H9 (cell line): ENCODE measurements around the gene CDC25B. TPM values are rescaled to one million over a fixed set of nuclear protein-coding genes. Genes with fewer than 3 reads are reported as not detected.

Experiments used
- DNase-seq: peaks from one replicate; pipeline ENCODE4 v3.0.0-alpha.2; 2017
- H2AFZ ChIP-seq: one replicate; pipeline ENCODE4 v1.6.1; 2013; ENCODE audit warnings: mild to moderate bottlenecking, low read length, control low read depth, moderate library complexity
- H2AK5ac ChIP-seq: 2 replicates; pipeline ENCODE4 v1.6.1; 2013; ENCODE audit warnings: low read length, control low read depth, mixed read lengths; ENCODE audit not compliant: insufficient read length
- H2BK120ac ChIP-seq: one replicate; pipeline ENCODE4 v1.6.1; 2013; ENCODE audit warnings: low read depth, mild to moderate bottlenecking, low read length, control low read depth, inconsistent platforms; ENCODE audit not compliant: poor library complexity, severe bottlenecking
- H2BK12ac ChIP-seq: 2 replicates; pipeline ENCODE4 v1.6.1; 2013; ENCODE audit warnings: low read length, control low read depth, mixed read lengths, low read depth; ENCODE audit not compliant: insufficient read length
- H2BK15ac ChIP-seq: 2 replicates; pipeline ENCODE4 v1.6.1; 2013; ENCODE audit warnings: low read depth, low read length, control low read depth
- H2BK20ac ChIP-seq: one replicate; pipeline ENCODE4 v1.6.1; 2013; ENCODE audit warnings: low read depth, mild to moderate bottlenecking, low read length, control low read depth, inconsistent platforms; ENCODE audit not compliant: poor library complexity, severe bottlenecking
- H2BK5ac ChIP-seq: 2 replicates; pipeline ENCODE4 v1.6.1; 2013; ENCODE audit warnings: low read length, control low read depth, mixed read lengths; ENCODE audit not compliant: insufficient read length
- H3K14ac ChIP-seq: 2 replicates; pipeline ENCODE4 v1.6.1; 2013; ENCODE audit warnings: low read length, control low read depth; ENCODE audit not compliant: insufficient read depth
- H3K18ac ChIP-seq: 2 replicates; pipeline ENCODE4 v1.6.1; 2013; ENCODE audit warnings: low read depth, mild to moderate bottlenecking, mixed read lengths, low read length, control low read depth; ENCODE audit not compliant: insufficient read length
- H3K23ac ChIP-seq: 2 replicates; pipeline ENCODE4 v1.6.1; 2013; ENCODE audit warnings: low read length, control low read depth, mixed read lengths, low read depth; ENCODE audit not compliant: insufficient read length
- H3K23me2 ChIP-seq: 2 replicates; pipeline ENCODE4 v1.6.1; 2013; ENCODE audit warnings: low read depth, mild to moderate bottlenecking, mixed read lengths, low read length, control low read depth; ENCODE audit not compliant: insufficient read length, poor library complexity, severe bottlenecking
- H3K27ac ChIP-seq: 2 replicates; pipeline ENCODE4 v1.5.1; 2013; ENCODE audit warnings: low read length, control low read depth, mixed read lengths, low read depth; ENCODE audit not compliant: insufficient read length
- H3K27me3 ChIP-seq: 2 replicates; pipeline ENCODE4 v1.6.1; 2013; ENCODE audit warnings: low read length, control low read depth, inconsistent platforms; ENCODE audit not compliant: insufficient read depth
- H3K4ac ChIP-seq: 2 replicates; pipeline ENCODE4 v1.6.1; 2013; ENCODE audit warnings: low read depth, mild to moderate bottlenecking, control low read depth, inconsistent platforms, low read length, moderate library complexity
- H3K4me1 ChIP-seq: 2 replicates; pipeline ENCODE4 v1.6.1; 2013; ENCODE audit warnings: low read length, control low read depth, inconsistent platforms; ENCODE audit not compliant: insufficient read depth
- H3K4me2 ChIP-seq: 2 replicates; pipeline ENCODE4 v1.6.1; 2013; ENCODE audit warnings: low read length, control low read depth, mixed read lengths; ENCODE audit not compliant: insufficient read length, insufficient read depth
- H3K56ac ChIP-seq: 2 replicates; pipeline ENCODE4 v1.6.1; 2013; ENCODE audit warnings: low read depth, mild to moderate bottlenecking, mixed read lengths, low read length, control low read depth; ENCODE audit not compliant: insufficient read length
- H3K79me1 ChIP-seq: 2 replicates; pipeline ENCODE4 v1.6.1; 2013; ENCODE audit warnings: low read depth, mild to moderate bottlenecking, moderate library complexity, low read length, control low read depth, inconsistent platforms; ENCODE audit not compliant: insufficient read depth, poor library complexity, severe bottlenecking
- H3K79me2 ChIP-seq: 2 replicates; pipeline ENCODE4 v1.6.1; 2013; ENCODE audit warnings: low read length, control low read depth, inconsistent platforms; ENCODE audit not compliant: insufficient read depth
- H3K9ac ChIP-seq: 2 replicates; pipeline ENCODE4 v1.6.1; 2013; ENCODE audit warnings: low read length, control low read depth, mixed read lengths; ENCODE audit not compliant: insufficient read length; ENCODE audit errors: extremely low read depth
- H3K9me3 ChIP-seq: one replicate; pipeline ENCODE4 v1.6.1; 2013; ENCODE audit warnings: low read depth, low read length, inconsistent platforms; ENCODE audit not compliant: control insufficient read depth
- H3T11ph ChIP-seq: one replicate; pipeline ENCODE4 v1.6.1; 2013; ENCODE audit warnings: mild to moderate bottlenecking, low read length, control low read depth, inconsistent platforms
- H4K20me1 ChIP-seq: one replicate; pipeline ENCODE4 v1.6.1; 2013; ENCODE audit not compliant: control insufficient read depth, insufficient read length, insufficient read depth
- H4K5ac ChIP-seq: 2 replicates; pipeline ENCODE4 v1.6.1; 2013; ENCODE audit warnings: low read depth, mild to moderate bottlenecking, mixed read lengths, low read length, control low read depth; ENCODE audit not compliant: insufficient read length
- H4K8ac ChIP-seq: replicated peaks from 2 replicates; pipeline ENCODE4 v1.6.1; 2013; ENCODE audit warnings: low read length, control low read depth, mixed read lengths, low read depth; ENCODE audit not compliant: insufficient read length
- H4K91ac ChIP-seq: 2 replicates; pipeline ENCODE4 v1.6.1; 2013; ENCODE audit warnings: low read depth, mild to moderate bottlenecking, moderate library complexity, mixed read lengths, low read length, control low read depth; ENCODE audit not compliant: insufficient read length
- H3K27ac Mint-ChIP-seq, 3 experiments: 2 replicates in 2 of 3; 3 replicates in 1 of 3; pipeline ENCODE4 v1.8.0; 2020 to 2021; ENCODE audit warnings: mixed read lengths in 3 of 3, mild to moderate bottlenecking in 1 of 3, moderate library complexity in 1 of 3
- H3K27me3 Mint-ChIP-seq: 2 replicates; pipeline ENCODE4 v1.8.0; 2021; ENCODE audit warnings: low read depth, mild to moderate bottlenecking, moderate library complexity, mixed read lengths
- H3K36me3 Mint-ChIP-seq, 3 experiments: 2 replicates in 2 of 3; 3 replicates in 1 of 3; pipeline ENCODE4 v1.8.0; 2020 to 2021; ENCODE audit warnings: low read depth in 3 of 3, mixed read lengths in 3 of 3; ENCODE audit not compliant: insufficient read depth in 1 of 3
- H3K4me1 Mint-ChIP-seq, 2 experiments: 2 replicates each; pipeline ENCODE4 v1.8.0; 2020; ENCODE audit warnings: mixed read lengths in 2 of 2
- H3K4me3 Mint-ChIP-seq, 2 experiments: 2 replicates in 1 of 2; 3 replicates in 1 of 2; pipeline ENCODE4 v1.8.0; 2020 to 2021; ENCODE audit warnings: mild to moderate bottlenecking in 2 of 2, mixed read lengths in 2 of 2, moderate library complexity in 1 of 2
- H3K9me3 Mint-ChIP-seq, 2 experiments: 2 replicates in 1 of 2; 3 replicates in 1 of 2; pipeline ENCODE4 v1.8.0; 2020; ENCODE audit warnings: mild to moderate bottlenecking in 2 of 2, mixed read lengths in 2 of 2, moderate library complexity in 1 of 2
- WGBS: extraction: QIAGEN DNeasy Blood & Tissue Kit; methylation state at CpG from one replicate; pipeline ENCODE4 v1.1.7; 2013; ENCODE audit warnings: missing lambda C conversion rate, low lambda C conversion rate, mixed read lengths; ENCODE audit not compliant: insufficient read length; ENCODE audit errors: extremely low coverage; 5-methylcytosine and 5-hydroxymethylcytosine counted together
- total RNA-seq: library from RNA; stranded (reverse); gene quantifications from 2 replicates; pipeline ENCODE4 v1.2.1, GENCODE V29; 2021
- TF ChIP-seq, protein P1 (sequence below): fragments of 200-600 bp; sonication (generic); conservative IDR thresholded peaks from 3 replicates; pipeline ENCODE4 v1.8.0; 2021; ENCODE audit warnings: antibody characterized with exemption, mild to moderate bottlenecking

Gene CDC25B
- total RNA-seq, 1 experiment from 2014 or later = 24.0 TPM

- Histone ChIP-seq H4K5ac (no peak overlapping the region), H3K14ac (no peak overlapping the region), H3K27me3 (no peaks in the 10 kb centered on the region), H2BK120ac (no peak overlapping the region), H2AK5ac (no peak overlapping the region), H3T11ph (no peak overlapping the region), H4K8ac (no peak overlapping the region), H2AFZ (no peak overlapping the region), H3K23ac (no peak overlapping the region), H2BK15ac (no peak overlapping the region), H3K9ac (no peak overlapping the region), H3K4ac (no peak overlapping the region), H4K91ac (no peak overlapping the region), H3K79me1 (no peaks in the 10 kb centered on the region), H3K27ac (no peak overlapping the region), H3K23me2 (no peaks in the 10 kb centered on the region), H3K18ac (no peak overlapping the region), H3K4me1 (peaks cover 3% of the 10 kb centered on the region), H3K4me2 (no peak overlapping the region), H3K79me2 (no peaks in the 10 kb centered on the region), H4K20me1 (no peaks in the 10 kb centered on the region), H2BK12ac (no peak overlapping the region), H2BK5ac (no peak overlapping the region), H3K56ac (no peak overlapping the region), H3K9me3 (no peaks in the 10 kb centered on the region), H2BK20ac (no peak overlapping the region)
- no CpG with 5 or more reads among the region's 20 CpGs for WGBS
- TF ChIP-seq, protein P1, sequence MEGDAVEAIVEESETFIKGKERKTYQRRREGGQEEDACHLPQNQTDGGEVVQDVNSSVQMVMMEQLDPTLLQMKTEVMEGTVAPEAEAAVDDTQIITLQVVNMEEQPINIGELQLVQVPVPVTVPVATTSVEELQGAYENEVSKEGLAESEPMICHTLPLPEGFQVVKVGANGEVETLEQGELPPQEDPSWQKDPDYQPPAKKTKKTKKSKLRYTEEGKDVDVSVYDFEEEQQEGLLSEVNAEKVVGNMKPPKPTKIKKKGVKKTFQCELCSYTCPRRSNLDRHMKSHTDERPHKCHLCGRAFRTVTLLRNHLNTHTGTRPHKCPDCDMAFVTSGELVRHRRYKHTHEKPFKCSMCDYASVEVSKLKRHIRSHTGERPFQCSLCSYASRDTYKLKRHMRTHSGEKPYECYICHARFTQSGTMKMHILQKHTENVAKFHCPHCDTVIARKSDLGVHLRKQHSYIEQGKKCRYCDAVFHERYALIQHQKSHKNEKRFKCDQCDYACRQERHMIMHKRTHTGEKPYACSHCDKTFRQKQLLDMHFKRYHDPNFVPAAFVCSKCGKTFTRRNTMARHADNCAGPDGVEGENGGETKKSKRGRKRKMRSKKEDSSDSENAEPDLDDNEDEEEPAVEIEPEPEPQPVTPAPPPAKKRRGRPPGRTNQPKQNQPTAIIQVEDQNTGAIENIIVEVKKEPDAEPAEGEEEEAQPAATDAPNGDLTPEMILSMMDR = no peak
- H3K27me3 Mint-ChIP-seq = peaks cover 9% of the 10 kb centered on the region
- H3K4me3 Mint-ChIP-seq = no peak overlapping the region
- DNase-seq = no peak
- peaks cover 0 to under 1% (median 0%) of the 10 kb centered on the region in 3 experiments; a peak in 1 of 7 replicates for H3K36me3 Mint-ChIP-seq
- no peaks in the 10 kb centered on the region for H3K9me3 Mint-ChIP-seq
- no peak overlapping the region for H3K27ac Mint-ChIP-seq
- H3K4me1 Mint-ChIP-seq = peaks cover 23 to 33% of the 10 kb centered on the region in 2 experiments
These were observed 15.6 kb downstream of the CDC25B start for GRCh38 chr20:3811467-3812258.
